HepG2 (cell line): ENCODE results near the gene JADE2. TPM values are rescaled to one million over a fixed set of nuclear protein-coding genes. Genes with fewer than 3 reads are reported as not detected.

Experiments used
- DR1 ChIP-seq: sonication (generic); formaldehyde crosslinking; IDR thresholded peaks from 2 replicates; pipeline ENCODE4 v1.8.0; 2021; ENCODE audit warnings: mild to moderate bottlenecking, missing genetic modification reagents, inconsistent platforms
- ELF3 ChIP-seq: IDR thresholded peaks from 2 replicates; pipeline ENCODE4 v1.6.1; 2016; ENCODE audit warnings: missing genetic modification reagents, missing compliant biosample characterization
- FOXK1 ChIP-seq: sonication (generic); formaldehyde crosslinking; IDR thresholded peaks from 2 replicates; pipeline ENCODE4 v1.4.0; 2020; ENCODE audit warnings: low read depth, missing genetic modification reagents, borderline replicate concordance
- MTA3 ChIP-seq: sonication (generic); formaldehyde crosslinking; IDR thresholded peaks from 2 replicates; pipeline ENCODE4 v1.4.0; 2020; ENCODE audit warnings: missing genetic modification reagents
- NFE2 ChIP-seq: sonication (generic); formaldehyde crosslinking; IDR thresholded peaks from 2 replicates; pipeline ENCODE4 v1.4.0; 2020; ENCODE audit warnings: missing genetic modification reagents
- U2AF2 ChIP-seq: fragments of 200-400 bp; formaldehyde crosslinking; IDR thresholded peaks from 2 replicates; pipeline ENCODE4 v1.6.1; 2017; ENCODE audit warnings: low read depth, mild to moderate bottlenecking, low read length
- ZC3H13 ChIP-seq: sonication (generic); formaldehyde crosslinking; IDR thresholded peaks from 2 replicates; pipeline ENCODE4 v1.8.1; 2023; ENCODE audit warnings: mild to moderate bottlenecking, missing genetic modification reagents, moderate library complexity
- ZFYVE20 ChIP-seq: sonication (generic); formaldehyde crosslinking; IDR thresholded peaks from 2 replicates; pipeline ENCODE4 v1.8.0; 2023; ENCODE audit warnings: low read depth, mild to moderate bottlenecking, moderate library complexity, missing genetic modification reagents, borderline replicate concordance
- ZNF382 ChIP-seq: sonication (generic); formaldehyde crosslinking; IDR thresholded peaks from 2 replicates; pipeline ENCODE4 v1.5.0; 2020; ENCODE audit warnings: missing genetic modification reagents, mild to moderate bottlenecking, borderline replicate concordance
- ZNF501 ChIP-seq: sonication (generic); formaldehyde crosslinking; IDR thresholded peaks from 2 replicates; pipeline ENCODE4 v1.5.1; 2020; ENCODE audit warnings: mild to moderate bottlenecking, moderate library complexity, missing genetic modification reagents
- ZNF530 ChIP-seq: sonication (generic); formaldehyde crosslinking; IDR thresholded peaks from 2 replicates; pipeline ENCODE4 v1.5.0; 2020; ENCODE audit warnings: low read depth, mild to moderate bottlenecking, missing genetic modification reagents
- ZNF605 ChIP-seq: sonication (generic); formaldehyde crosslinking; IDR thresholded peaks from 2 replicates; pipeline ENCODE4 v1.8.0; 2022; ENCODE audit warnings: mild to moderate bottlenecking, missing genetic modification reagents
- ZNF737 ChIP-seq: sonication (generic); formaldehyde crosslinking; IDR thresholded peaks from 2 replicates; pipeline ENCODE4 v1.5.0; 2020; ENCODE audit warnings: missing genetic modification reagents, mild to moderate bottlenecking, borderline replicate concordance
- polyA plus RNA-seq, 8 experiments: library from polyadenylated mRNA; depleted of rRNA in 3 of 8; stranded (reverse) in 7 of 8; unstranded in 1 of 8; fragments of >200 nt; fragmentation: Illumina TruSeq in 4 of 8; extraction: Trizol in 4 of 8; gene quantifications; 2 replicates each; pipeline versions ENCODE4 v1.2.1 to v1.2.3, GENCODE V29; 2011 to 2016; ENCODE audit warnings: low read depth in 4 of 8, missing spikeins in 1 of 8, mixed read lengths in 1 of 8; ENCODE audit not compliant: insufficient read depth in 1 of 8
- total RNA-seq, 5 experiments: library from RNA; depleted of rRNA; stranded (reverse); fragments of >200 nt; fragmentation: Illumina TruSeq; extraction: Trizol; gene quantifications; 2 replicates each; pipeline ENCODE4 v1.2.3, GENCODE V29; 2016; ENCODE audit warnings: low read depth in 1 of 5
- TF ChIP-seq, protein P1 (sequence below): sonication (generic); formaldehyde crosslinking; IDR thresholded peaks from 2 replicates; pipeline ENCODE4 v1.4.0; 2020; ENCODE audit warnings: mild to moderate bottlenecking, missing genetic modification reagents
- TF ChIP-seq, protein P2 (sequence below): sonication (generic); formaldehyde crosslinking; IDR thresholded peaks from 2 replicates; pipeline ENCODE4 v1.4.0; 2020; ENCODE audit warnings: mild to moderate bottlenecking, missing genetic modification reagents
- TF ChIP-seq, protein P3 (sequence below): sonication (generic); formaldehyde crosslinking; IDR thresholded peaks from 2 replicates; pipeline ENCODE4 v1.5.0; 2020; ENCODE audit warnings: mild to moderate bottlenecking, missing genetic modification reagents, borderline replicate concordance
- TF ChIP-seq, protein P4 (sequence below): sonication (generic); formaldehyde crosslinking; IDR thresholded peaks from 2 replicates; pipeline ENCODE4 v1.4.0; 2020; ENCODE audit warnings: missing genetic modification reagents

The JADE2 gene
- total and polyA plus RNA-seq, 2 of the 13 experiments (the other 11 are each of a cell fraction or from before 2014, with no cell fraction given), result 7.5 to 15.1 TPM

DNA sequence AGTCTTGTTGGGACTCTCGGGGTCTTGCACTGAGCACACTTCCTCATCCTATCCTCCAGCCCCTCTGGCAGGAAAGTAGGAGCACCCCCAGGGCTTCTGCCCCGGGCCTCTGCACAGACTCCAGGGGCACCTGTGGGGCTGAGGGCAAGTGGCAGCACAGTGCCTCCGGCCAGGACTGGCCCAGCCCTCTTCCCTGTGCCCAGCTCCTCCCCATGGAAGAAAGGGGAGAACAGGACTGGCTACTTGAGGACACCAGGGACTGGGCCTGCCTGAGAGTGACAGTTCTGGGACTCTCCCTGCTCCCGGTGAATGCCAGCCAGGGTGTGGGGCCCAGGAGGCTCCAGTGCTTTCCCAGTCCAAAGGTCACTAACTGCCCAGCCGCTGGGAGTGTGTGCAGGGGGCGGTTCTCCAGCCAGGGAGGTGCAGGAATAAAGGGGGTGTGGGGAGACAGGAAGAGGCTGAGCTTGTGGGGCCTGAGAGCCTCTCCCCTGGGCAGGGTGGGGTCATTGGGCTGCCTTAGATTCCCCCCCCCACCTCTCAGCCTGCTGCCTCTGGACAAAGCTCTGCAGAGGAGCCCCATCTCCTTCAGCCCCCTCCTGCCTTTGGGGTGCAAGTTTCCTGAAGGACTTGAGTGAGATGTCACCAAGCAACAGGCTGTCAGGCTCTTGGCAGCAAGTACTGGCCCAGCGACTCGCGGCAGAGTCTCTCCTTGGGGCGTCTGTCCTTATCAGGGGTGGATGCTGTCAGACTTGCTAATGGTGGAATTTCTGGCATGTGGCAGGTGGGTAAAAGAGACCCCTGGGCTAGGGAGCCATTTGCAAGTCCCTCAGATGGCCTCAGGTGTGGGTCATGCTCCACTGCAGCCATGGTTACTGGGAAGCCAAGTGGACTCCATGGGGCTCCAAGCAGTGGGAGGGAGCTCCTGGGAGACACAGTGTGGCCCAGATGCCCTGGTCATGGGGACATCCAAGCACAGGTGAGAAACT lies 19.1 kb upstream of the JADE2 start (continued):
- TF ChIP-seq, protein P1, sequence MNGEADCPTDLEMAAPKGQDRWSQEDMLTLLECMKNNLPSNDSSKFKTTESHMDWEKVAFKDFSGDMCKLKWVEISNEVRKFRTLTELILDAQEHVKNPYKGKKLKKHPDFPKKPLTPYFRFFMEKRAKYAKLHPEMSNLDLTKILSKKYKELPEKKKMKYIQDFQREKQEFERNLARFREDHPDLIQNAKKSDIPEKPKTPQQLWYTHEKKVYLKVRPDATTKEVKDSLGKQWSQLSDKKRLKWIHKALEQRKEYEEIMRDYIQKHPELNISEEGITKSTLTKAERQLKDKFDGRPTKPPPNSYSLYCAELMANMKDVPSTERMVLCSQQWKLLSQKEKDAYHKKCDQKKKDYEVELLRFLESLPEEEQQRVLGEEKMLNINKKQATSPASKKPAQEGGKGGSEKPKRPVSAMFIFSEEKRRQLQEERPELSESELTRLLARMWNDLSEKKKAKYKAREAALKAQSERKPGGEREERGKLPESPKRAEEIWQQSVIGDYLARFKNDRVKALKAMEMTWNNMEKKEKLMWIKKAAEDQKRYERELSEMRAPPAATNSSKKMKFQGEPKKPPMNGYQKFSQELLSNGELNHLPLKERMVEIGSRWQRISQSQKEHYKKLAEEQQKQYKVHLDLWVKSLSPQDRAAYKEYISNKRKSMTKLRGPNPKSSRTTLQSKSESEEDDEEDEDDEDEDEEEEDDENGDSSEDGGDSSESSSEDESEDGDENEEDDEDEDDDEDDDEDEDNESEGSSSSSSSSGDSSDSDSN (CRISPR knock-in tag), result peak; percentile 81
- peak; percentile 84 for TF ChIP-seq ZNF501 (CRISPR knock-in tag)
- peak; percentile 62; the same call in 1 of the 2 replicates for TF ChIP-seq U2AF2
- TF ChIP-seq MTA3, result no peak
- 0 out of 2 replicates have a peak, but pooled peaks have one; percentile 10 for TF ChIP-seq NFE2 (CRISPR knock-in tag)
- TF ChIP-seq, protein P2, sequence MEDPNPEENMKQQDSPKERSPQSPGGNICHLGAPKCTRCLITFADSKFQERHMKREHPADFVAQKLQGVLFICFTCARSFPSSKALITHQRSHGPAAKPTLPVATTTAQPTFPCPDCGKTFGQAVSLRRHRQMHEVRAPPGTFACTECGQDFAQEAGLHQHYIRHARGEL (CRISPR knock-in tag), result no peak
- TF ChIP-seq DR1 (CRISPR knock-in tag), result peak; percentile 82
- TF ChIP-seq ZFYVE20, result no peak
- TF ChIP-seq FOXK1 (CRISPR knock-in tag), result peak; percentile 53
- TF ChIP-seq ELF3 (CRISPR knock-in tag), result peak; percentile 76
- TF ChIP-seq ZNF737 (CRISPR knock-in tag), result no peak
- TF ChIP-seq ZNF382 (CRISPR knock-in tag), result no peak
- TF ChIP-seq ZC3H13 (CRISPR knock-in tag), result peak; percentile 87; the same call in 1 of the 2 replicates
- TF ChIP-seq, protein P3, sequence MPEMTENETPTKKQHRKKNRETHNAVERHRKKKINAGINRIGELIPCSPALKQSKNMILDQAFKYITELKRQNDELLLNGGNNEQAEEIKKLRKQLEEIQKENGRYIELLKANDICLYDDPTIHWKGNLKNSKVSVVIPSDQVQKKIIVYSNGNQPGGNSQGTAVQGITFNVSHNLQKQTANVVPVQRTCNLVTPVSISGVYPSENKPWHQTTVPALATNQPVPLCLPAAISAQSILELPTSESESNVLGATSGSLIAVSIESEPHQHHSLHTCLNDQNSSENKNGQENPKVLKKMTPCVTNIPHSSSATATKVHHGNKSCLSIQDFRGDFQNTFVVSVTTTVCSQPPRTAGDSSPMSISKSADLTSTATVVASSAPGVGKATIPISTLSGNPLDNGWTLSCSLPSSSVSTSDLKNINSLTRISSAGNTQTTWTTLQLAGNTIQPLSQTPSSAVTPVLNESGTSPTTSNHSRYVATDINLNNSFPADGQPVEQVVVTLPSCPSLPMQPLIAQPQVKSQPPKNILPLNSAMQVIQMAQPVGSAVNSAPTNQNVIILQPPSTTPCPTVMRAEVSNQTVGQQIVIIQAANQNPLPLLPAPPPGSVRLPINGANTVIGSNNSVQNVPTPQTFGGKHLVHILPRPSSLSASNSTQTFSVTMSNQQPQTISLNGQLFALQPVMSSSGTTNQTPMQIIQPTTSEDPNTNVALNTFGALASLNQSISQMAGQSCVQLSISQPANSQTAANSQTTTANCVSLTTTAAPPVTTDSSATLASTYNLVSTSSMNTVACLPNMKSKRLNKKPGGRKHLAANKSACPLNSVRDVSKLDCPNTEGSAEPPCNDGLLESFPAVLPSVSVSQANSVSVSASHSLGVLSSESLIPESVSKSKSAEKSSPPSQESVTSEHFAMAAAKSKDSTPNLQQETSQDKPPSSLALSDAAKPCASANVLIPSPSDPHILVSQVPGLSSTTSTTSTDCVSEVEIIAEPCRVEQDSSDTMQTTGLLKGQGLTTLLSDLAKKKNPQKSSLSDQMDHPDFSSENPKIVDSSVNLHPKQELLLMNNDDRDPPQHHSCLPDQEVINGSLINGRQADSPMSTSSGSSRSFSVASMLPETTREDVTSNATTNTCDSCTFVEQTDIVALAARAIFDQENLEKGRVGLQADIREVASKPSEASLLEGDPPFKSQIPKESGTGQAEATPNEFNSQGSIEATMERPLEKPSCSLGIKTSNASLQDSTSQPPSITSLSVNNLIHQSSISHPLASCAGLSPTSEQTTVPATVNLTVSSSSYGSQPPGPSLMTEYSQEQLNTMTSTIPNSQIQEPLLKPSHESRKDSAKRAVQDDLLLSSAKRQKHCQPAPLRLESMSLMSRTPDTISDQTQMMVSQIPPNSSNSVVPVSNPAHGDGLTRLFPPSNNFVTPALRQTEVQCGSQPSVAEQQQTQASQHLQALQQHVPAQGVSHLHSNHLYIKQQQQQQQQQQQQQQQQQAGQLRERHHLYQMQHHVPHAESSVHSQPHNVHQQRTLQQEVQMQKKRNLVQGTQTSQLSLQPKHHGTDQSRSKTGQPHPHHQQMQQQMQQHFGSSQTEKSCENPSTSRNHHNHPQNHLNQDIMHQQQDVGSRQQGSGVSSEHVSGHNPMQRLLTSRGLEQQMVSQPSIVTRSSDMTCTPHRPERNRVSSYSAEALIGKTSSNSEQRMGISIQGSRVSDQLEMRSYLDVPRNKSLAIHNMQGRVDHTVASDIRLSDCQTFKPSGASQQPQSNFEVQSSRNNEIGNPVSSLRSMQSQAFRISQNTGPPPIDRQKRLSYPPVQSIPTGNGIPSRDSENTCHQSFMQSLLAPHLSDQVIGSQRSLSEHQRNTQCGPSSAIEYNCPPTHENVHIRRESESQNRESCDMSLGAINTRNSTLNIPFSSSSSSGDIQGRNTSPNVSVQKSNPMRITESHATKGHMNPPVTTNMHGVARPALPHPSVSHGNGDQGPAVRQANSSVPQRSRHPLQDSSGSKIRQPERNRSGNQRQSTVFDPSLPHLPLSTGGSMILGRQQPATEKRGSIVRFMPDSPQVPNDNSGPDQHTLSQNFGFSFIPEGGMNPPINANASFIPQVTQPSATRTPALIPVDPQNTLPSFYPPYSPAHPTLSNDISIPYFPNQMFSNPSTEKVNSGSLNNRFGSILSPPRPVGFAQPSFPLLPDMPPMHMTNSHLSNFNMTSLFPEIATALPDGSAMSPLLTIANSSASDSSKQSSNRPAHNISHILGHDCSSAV (CRISPR knock-in tag), result no peak
- TF ChIP-seq, protein P4, sequence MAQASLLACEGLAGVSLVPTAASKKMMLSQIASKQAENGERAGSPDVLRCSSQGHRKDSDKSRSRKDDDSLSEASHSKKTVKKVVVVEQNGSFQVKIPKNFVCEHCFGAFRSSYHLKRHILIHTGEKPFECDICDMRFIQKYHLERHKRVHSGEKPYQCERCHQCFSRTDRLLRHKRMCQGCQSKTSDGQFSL (CRISPR knock-in tag), result peak; percentile 73; the same call in 1 of the 2 replicates
- TF ChIP-seq ZNF605 (CRISPR knock-in tag), result peak; percentile 94
- no peak for TF ChIP-seq ZNF530 (CRISPR knock-in tag)
